ENCODE data around the gene GIPC3.
"Not testable (repeated sequence)": the region's sequence is repeated elsewhere in the genome, so short reads cannot be mapped to it uniquely, and the experiment has no call there.

GIPC3 gene

DNA sequence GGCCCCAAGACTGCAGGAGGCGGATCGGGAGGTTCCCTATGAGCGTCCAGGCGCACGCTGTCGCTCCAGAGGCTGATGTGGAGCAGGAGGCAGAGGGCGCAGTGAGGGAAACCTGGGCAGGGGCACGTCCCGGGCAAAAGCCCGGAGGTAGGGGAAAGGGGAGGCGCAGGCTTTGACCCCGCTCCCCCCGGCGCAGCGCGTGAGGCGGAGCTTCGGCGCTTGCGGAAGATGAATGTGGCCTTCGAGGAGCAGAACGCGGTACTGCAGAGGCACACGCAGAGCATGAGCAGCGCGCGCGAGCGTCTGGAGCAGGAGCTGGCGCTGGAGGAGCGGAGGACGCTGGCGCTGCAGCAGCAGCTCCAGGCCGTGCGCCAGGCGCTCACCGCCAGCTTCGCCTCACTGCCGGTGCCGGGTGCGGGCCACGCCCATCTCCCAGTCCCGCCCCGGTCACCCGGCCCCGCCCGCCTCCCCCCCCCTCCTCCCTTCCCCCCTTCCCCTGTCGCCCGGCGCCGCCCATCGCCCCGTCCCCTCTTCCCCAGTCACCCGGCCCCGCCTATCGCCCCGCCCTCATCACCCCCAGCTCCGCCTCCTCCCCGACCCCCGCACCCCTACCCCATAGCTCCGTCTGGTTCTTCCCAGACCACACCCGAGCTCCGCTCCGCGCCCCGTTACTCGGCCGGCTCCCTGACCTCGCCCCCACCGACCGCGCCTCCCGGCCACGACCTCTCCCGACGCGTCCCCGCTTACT is 8.4 kb upstream of the GIPC3 start:
- no peak for DNase-seq (ENCODE audit: low read depth)

DNA sequence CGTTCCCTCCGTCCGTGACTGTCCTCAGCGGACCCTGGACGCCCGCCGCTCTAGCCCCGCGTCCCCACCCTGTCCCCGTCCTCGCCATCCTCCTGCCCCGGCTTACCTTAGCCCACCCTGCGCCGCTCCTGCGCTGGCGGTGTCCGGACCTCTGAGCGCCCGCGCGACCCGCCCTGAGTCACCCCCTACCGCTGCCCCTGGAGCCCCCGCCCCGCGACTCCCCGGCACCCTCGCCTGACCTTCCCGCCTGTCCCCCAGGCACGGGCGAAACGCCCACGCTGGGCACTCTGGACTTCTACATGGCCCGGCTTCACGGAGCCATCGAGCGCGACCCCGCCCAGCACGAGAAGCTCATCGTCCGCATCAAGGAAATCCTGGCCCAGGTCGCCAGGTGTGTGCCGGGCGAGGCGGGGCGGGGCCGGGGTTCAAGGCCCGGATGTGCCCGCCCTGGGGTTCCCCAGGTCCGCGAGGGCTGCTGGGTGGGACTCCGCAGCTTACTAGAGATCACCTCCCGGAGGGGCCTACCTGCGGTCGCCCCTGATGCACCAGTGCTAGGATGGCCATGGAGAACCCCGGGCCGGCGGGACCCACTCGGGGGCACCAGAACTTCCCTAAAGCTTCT is 7.4 kb upstream of the GIPC3 start:
- no peak for DNase-seq (ENCODE audit: low read depth)

DNA sequence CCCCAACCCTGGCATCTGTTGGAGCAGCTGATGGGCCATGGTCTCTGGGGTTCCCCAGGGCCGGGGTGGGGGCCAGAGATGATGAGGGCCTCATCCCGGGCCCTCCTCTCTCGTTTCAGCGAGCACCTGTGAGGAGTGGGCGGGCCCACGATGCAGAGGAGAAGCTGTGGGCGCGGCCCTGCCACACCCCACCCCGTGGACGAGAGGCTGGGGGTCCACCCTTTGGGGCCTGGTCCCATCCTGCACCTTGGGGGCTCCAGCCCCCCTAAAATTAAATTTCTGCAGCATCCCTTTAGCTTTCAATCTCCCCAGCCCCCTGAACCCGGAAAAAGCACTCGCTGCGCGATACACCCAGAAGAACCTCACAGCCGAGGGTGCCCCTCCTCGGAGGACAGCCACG is 6.9 kb upstream of the GIPC3 start:
- DNase-seq (ENCODE audit: low read depth): no peak

DNA sequence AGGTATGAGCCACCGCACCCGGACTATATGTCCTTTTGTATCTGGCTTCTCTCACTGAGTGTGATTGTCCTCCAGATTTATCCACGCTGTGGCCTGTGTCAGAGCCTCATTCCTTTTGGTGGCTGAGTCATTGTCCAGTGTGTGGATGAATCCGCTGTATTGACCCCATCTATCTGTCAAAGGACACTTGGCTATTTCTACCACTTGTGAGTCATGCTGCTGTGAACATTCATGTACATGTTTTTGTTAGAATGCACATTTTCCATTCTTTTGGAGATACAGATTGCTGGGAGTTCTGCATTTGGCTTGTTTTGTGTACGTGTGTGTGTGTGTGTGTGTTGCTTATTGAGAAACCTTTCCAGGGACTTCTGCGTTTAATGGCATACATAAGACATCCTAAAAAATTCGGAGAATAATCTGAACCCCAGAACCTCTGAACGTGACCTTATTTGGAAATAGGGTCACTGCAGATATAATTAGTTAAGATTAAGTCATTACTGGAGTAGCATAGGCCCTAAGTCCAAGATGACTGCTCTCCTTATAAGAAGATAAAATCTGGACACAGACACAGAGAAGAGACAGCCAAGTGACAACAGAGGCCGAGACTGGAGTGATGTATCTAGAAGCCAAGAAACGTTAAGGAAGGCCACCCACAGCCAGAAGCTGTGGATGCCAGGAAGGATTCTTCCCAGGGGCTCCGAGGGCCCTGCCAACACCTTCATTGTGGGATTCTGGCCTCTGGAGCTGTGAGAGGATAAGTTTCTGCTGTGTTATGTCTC is 4.9 kb upstream of the GIPC3 start:
- DNase-seq (ENCODE audit: low read depth): no peak

DNA sequence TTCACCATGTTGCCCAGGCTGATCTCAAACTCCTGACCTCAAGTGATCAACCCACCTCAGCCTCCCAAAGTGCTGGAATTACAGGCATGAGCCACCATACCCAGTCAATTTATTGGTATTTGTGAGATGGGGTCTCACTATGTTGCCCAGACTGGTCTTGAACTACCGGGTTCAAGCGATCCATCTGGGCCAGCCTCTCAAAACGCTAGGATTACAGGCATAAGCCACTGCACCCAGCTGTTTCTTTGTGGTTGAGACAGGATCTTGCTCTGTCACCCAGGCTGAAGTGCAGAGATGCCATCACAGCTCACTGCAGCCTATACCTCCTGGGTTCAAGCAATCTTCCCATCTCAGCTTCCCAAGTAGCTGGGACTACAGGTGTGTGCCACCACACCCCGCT is 3.5 kb upstream of the GIPC3 start:
- DNase-seq (ENCODE audit: low read depth): not testable (repeated sequence)

DNA sequence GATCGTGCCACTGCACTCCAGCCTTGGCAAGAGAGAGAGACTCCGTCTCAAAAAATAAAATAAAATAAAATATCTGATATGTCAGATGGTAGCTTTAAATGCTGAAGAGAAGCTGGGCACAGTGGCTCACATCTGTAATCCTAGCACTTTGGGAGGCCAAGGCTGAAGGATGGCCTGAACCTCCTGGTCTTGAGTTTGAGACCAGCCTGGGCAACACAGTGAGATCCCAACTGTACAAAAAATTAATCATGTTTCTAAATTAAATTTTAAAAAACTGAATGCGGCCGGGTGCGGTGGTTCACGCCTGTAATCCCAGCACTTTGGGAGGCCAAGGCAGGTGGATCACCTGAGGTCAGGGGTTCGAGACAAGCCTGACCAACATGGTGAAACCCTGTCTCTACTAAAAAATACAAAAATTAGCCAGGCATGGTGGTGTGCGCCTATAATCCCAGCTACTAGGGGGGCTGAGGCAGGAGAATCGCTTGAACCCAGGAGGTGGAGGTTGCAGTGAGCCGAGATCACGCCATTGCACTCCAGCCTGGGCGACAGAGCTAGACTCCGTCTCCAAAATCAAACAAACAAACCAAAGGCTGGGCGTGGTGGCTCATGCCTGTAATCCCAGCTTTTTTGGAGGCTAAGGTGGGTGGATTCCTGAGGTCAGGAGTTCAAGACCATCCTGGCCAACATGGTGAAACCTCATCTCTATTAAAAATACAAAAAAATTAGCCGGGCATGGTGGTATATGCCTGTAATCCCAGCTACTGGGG is 1.1 kb upstream of the GIPC3 start:
- not testable (repeated sequence) for DNase-seq (ENCODE audit: low read depth)

DNA sequence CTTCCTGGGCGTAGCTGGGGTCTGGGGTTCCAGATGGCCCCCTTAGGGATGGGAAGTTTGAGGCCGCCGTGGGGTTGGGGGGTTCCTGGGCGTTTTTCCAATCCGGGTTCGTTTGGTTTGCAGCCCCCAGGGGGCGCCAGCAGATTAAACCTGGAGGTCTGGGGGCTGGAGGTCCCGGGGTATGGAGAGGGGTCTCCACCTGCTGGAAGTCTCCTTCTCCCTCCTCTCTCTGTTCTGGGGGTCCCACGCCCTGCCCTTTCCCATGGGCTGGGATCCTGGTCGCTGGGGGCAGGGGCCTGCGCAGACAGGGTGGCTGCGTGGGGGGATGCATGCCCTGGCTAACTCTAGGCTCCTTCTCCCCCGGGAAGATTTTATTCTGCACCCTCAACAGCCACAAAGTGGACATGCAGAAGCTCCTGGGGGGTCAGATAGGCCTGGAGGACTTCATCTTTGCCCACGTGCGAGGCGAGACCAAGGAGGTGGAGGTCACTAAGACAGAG is 899 bp downstream of the GIPC3 start:
- no peak for DNase-seq (ENCODE audit: low read depth)

DNA sequence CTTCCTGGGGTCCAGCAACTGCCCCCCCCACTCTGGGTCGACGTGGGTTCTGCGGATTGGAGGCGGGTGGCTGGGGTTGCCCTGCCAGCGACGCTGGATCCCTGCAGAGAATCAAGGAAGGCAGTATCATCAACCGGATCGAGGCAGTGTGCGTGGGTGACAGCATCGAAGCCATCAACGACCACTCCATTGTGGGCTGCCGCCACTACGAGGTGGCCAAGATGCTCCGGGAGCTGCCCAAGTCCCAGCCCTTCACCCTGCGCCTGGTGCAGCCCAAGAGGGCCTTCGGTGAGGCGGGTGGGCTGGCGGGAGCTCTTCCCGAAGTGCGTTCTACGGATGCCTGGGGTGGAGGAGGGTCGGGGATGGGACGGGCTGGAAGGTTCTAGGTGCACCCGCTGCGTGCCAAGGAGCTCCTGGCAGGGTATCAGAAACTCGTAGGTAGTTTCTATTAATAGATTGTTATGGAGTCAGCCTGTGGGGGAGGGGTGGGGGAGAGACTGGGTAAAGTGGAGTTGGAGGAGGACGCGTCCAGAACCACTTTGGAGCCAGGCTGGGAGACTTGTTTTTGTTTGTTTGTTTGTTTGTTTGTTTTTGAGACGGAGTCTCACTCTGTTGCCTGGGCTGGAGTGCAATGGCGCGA is 1.5 kb downstream of the GIPC3 start:
- no peak for DNase-seq (ENCODE audit: low read depth)

DNA sequence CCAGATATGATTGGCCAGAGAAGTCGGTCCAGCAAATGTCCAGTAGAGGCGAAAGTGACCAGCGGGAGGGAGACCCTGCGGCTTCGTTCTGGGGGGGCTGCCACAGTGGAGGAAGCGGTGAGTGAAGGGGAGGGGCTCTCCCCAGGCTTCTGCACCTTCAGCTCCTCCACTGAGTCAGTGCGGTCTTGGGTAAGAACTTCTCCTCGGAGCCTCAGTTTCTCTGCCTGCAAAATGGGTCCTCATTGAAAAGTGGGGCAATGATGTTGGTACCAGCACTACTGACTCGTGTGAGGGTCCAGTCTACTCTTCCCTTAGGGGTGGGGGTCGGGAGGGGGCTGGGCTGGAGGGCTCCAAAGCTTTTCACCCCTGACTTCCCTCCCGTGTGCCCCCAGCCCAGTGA is 4.2 kb downstream of the GIPC3 start:
- no peak for DNase-seq (ENCODE audit: low read depth)

DNA sequence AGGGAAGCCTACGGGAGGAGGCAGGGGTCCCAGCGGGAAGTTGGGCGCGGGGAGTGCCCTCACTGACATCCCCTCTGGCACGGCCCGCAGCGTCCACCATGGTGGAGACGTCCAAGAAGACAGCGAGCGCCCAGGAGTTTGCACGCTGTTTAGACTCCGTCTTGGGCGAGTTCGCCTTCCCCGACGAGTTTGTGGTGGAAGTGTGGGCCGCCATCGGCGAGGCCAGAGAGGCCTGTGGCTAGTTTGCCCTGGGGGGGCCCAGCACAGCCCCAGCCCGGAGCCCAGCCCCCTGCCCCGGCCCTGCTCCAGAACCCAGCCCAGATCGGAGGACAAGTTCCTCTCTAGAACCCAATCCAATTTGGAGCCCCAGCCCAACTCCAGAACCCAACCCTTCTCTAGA is 4.7 kb downstream of the GIPC3 start:
- DNase-seq (ENCODE audit: low read depth): no peak

DNA sequence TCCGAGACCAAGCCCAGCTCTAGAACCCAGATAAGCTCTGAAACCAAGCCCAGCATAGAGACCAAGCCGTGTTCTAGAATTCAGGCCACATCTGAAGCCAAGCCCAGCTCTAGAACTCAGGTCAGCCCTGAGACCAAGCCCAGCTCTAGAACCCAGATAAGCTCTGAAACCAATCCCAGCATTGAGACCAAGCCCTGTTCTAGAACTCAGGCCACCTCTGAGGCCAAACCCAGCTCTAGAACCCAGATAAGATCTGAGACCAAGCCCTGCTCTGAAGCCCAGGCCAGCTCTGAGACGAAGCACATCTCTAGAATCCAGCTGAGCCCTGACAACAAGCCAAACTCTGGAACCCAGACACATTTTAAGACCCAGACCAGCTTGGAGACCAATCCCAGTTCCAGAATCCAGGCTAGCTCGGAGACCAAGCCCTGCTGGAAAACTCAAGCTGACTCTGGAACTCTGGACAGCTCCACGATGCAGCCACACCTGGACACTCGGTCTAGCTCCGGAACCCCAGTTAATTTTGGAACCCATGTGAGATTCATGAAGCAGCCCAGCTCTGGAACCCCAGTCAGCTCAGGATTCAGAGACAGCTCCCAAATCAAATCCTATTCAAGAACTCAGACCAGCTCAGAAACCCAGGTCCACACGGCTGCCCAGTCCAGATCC is 5.8 kb downstream of the GIPC3 start:
- DNase-seq (ENCODE audit: low read depth): no peak

DNA sequence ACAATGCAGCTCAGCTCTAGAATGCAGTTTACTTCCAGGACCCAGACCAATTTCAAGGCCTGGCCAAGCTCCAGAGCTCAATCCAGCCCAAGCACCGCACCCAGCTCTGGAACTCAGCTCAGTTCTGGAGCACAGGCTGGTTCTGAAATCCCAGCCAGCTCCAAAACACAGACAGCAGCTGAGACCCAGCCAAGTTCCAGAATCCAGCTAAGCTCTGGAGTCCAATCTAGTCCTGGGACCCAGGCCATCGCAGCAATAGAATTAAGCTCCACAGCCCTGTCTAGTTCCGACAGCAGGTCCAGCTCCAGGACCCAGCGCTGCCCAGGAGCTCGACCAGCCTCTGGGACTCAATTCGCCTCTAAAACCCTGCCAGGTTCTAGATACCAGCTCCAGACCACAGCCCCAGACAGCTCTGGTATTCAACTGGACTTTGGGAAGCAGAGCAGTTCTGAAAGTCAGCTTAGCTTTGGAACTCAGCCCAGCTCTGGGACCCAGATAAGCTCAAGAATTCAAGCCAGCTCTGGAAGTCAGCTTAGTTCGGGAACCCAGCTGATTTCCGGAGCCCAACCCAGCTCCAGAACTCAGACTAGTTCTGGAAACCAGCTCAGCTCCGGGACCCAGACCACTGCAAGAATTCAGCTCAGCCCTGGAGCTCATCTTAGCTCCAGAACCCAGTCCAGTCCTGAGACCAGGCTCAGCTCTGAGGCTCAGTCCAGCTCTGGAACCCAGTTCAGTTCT is 6.8 kb downstream of the GIPC3 start:
- no peak for DNase-seq (ENCODE audit: low read depth)

DNA sequence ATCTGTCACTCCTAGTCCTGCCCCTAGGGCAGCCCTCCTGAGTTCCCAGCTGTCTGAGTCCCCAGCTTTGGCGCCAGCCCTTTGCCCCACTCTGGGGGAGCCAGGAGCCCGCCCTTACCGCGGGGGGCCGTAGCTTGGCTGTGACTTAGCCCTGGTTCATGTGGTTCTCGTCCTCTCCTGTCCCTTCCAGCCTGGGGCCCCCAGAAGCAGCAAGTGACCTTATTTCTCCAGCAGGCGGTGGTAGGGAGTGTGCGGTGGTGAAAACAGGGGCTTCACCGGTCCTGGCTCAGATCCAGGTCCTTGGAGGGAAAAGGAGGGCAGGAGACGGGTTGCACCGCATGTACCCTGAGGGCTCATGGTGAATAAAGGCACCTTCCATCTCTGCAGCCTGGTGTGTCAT is 7.9 kb downstream of the GIPC3 start:
- DNase-seq (ENCODE audit: low read depth): no peak

DNA sequence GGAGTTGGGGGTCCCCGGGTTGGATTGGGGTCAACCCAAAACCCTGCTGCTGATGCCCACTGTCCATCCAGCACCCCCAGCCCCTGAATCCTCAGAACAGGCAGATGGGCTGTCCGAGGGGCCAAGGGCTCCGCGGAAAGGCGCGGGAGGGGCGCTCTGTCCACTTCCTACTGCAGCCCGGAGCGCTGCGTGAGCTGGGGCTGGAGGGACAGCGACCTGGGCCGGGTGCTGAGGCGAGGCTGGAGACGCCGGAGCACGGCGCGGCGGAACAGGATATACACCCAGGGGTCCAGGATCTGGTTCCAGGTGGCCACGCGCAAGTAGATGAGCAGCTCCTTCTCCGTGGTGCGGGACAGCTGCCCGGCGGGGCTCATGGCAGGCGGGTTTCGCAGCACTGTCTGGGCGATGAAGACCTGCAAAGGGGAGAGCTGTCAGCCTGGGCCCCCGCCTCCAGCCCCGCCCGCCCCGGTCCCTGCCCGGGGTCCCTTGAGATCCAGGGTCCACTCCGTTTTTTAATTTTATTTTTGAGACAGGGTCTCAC is 10.3 kb downstream of the GIPC3 start:
- no peak for DNase-seq (ENCODE audit: low read depth)

DNA sequence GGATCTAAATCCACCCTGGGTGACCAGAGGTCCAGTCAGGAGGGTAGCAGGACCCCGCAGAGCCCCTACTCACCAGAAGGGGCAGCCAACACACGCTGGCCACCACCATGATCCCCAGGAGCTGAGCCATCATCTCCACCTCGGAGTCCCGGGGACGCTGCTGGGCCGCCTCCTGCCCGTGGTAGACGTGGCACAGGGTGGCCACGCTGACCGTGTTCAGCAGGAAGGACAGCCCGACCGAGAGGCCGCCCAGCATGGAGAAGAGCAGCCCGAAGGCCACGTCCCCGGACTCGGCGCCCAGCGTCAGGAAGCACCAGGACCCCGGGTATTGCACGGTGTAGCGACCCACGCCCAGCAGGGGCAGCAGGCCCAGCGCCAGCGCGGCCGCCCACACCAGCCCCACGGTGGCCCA is 14.5 kb downstream of the GIPC3 start:
- no peak for DNase-seq (ENCODE audit: low read depth)

DNA sequence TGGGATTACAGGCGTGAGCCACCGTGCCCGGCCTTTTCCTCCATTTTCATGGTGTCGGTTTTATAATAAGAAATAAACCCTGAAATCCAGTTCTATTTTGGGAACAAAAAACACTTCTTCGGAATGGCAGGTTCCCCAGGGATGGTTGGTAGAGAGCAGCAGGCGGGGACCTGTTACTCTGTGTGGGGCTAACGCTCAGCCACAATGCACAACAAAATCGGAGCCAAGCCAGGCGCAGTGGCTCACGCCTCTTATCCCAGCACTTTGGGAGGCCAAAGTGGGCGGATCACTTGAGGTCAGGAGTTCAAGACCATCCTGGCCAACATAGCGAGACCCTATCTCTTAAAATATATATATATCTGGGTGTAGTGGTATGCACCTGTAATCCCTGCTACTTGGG is 15.7 kb downstream of the GIPC3 start:
- no peak for DNase-seq (ENCODE audit: low read depth)

DNA sequence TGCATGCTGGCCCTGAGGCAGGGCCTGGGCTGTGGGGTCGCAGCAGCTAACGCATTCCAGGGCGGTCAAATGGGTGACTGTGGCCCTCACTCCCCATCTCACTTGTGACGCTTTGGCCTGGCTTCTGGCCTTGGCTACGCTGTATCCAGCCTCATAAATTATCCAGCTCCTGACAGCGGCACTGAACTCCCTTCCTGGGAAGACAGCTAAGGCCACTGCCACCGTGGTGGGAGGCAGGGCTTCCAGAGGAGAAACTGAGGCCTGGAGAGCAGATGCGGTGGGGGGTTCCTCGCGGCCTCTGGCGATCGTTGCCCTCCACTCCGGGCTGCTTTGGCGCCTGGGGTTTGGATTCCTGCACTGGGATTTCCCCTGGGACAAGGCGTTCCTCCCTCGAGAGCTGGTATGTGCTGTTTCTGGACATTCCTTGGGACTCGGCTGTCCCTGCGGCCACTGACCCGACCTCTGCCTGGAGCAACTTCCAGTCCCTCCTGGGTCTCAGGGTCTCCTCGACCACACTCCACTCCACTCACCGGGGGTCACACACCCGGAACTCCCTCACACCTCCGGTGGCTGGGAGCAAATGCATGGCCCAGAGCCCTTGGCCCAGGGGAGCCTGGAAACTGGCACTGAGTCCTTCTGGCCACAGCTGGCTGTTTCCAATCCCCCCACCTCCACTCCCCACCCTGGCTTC is 18.0 kb downstream of the GIPC3 start:
- no peak for DNase-seq (ENCODE audit: low read depth)

DNA sequence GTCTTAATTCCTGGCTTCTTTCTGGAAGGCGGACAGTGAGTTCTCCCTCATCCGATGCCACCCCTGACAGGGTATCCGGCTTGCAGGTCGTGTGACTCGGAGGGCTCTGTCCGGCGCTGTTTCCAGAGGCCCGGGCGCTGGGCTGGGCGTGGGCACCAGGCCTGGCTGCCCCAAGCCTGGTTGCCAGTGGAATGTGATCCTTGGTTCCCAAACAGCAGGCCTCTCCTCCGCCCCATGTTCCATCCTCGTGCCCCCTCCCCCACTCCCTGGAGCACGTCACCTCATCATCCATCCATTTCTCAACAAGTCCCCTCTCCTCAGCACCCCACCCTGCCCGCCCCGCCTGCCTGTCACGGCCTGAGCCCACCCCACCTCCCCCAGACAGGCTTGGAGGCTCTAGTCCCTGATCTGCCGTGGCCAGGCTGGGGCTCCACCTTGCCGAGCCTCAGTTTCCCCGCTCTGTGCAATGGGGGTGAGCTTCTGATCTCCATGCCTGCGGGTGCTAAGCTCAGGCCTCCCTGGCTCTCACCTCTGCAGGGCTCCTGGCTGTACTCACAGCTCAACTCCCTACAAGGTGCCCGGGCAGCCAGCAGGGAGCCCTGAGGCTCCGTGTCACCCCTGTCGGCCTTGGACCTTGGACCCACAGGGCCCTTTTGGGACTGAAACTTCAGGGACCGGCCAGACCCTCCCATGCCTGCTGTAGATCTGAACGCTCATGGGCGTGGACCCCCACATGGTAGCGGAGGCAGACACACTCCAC is 19.1 kb downstream of the GIPC3 start:
- DNase-seq (ENCODE audit: low read depth): no peak

DNA sequence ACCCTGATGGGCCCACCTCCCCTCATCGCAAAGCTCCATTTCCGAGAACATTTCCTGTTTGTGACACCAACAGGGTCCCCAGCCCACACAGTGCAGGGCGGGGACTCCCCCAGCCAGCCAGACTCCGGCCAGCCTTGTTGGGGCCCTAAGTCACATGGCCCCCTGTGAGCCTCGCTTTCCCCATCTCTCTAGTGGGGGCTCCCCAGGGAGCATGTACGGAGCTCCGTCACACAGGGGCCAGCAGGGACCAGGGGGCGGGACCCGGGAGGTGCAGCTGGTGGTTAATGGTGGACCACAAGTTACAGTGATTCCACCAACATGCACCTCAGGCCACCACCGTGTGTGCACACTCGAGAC is 19.7 kb downstream of the GIPC3 start:
- DNase-seq (ENCODE audit: low read depth): no peak

Measured in activated T-cell treated with anti-CD3 and anti-CD28 coated beads for 24 hours (primary cell).